Colonic mucosa (tissue), 4 donors: ENCODE results near the gene TMC6. TPM values are rescaled to one million over a fixed set of nuclear protein-coding genes. Genes with fewer than 3 reads are reported as not detected.
A peak's percentile ranks its signal among the peaks of the same experiment; 100 is the strongest.

ENCODE experiments used
- DNase-seq: peaks from one replicate; pipeline ENCODE4 v3.0.0-alpha.2; 2020
- H3K27ac ChIP-seq: fragments of 200-600 bp; one replicate; pipeline ENCODE4 v1.8.0; 2021
- H3K27me3 ChIP-seq: fragments of 200-600 bp; one replicate; pipeline ENCODE4 v1.8.0; 2021
- H3K36me3 ChIP-seq: fragments of 200-600 bp; one replicate; pipeline ENCODE4 v1.8.0; 2021
- H3K4me1 ChIP-seq: fragments of 200-600 bp; one replicate; pipeline ENCODE4 v1.8.0; 2021; ENCODE audit warnings: mild to moderate bottlenecking
- H3K4me3 ChIP-seq: fragments of 200-600 bp; one replicate; pipeline ENCODE4 v1.8.0; 2021
- H3K9ac ChIP-seq, 2 donors: one replicate each; pipeline ENCODE4 v1.7.0; 2013; ENCODE audit warnings: control low read depth in 2 of 2, low read depth in 2 of 2, low read length in 2 of 2
- H3K9me3 ChIP-seq: fragments of 200-600 bp; one replicate; pipeline ENCODE4 v1.8.0; 2021
- CTCF ChIP-seq: fragments of 200-600 bp; IDR thresholded peaks from one replicate; pipeline ENCODE4 v1.8.0; 2022; ENCODE audit warnings: antibody characterized with exemption, mild to moderate bottlenecking
- intact Hi-C: fragments of 100-400 bp; cut with DNase I; formaldehyde crosslinking; loops from one replicate; pipeline ENCODE4 v1.14.1; 2022
- total RNA-seq, 2 donors: library from RNA; stranded (reverse); fragmentation: NEBNext Ultra II Directional in 1 of 2; extraction: Animal tissue kit (Norgen Biotek cat#: 25700) in 1 of 2; gene quantifications; one replicate each; pipeline ENCODE4 v1.2.1, GENCODE V29; 2021
- donor health status: healthy.
- donor health status: DM: no; HTN: no; CAD: no.
- donor health status: DM: no; HTN: no; CAD: no.

TMC6 gene
- total RNA-seq, 2 donors from 2014 or later, result 108 to 159 TPM

GRCh38 chr17:78122216-78122930 lies 6.2 kb downstream of the TMC6 start:
- H3K4me1 ChIP-seq, result peaks cover 15% of the 10 kb centered on the region
- intact Hi-C loops, result no loop called here

GRCh38 chr17:78121801-78122215 lies 6.7 kb downstream of the TMC6 start:
- no peak overlapping the region for H3K27ac ChIP-seq
- H3K27me3 ChIP-seq, result no peaks in the 10 kb centered on the region
- H3K4me3 ChIP-seq, result no peak overlapping the region
- no peaks in the 10 kb centered on the region for H3K9me3 ChIP-seq
- peaks cover 5% of the 10 kb centered on the region for H3K36me3 ChIP-seq
- no peak for TF ChIP-seq CTCF
- H3K4me1 ChIP-seq, result peaks cover 15% of the 10 kb centered on the region
- no peak for DNase-seq
- intact Hi-C loops, result no loop called here
- peak overlapping the region in 1 of 2 donors; percentile 8 for H3K9ac ChIP-seq

More at GRCh38 chr17:78122216-78122930, 6.2 kb downstream of the TMC6 start:
- H3K27ac ChIP-seq, result no peak overlapping the region
- H3K27me3 ChIP-seq, result no peaks in the 10 kb centered on the region
- no peak overlapping the region for H3K9ac ChIP-seq
- no peaks in the 10 kb centered on the region for H3K9me3 ChIP-seq
- no peak overlapping the region for H3K4me3 ChIP-seq
- no peak for TF ChIP-seq CTCF
- DNase-seq, result no peak
- H3K36me3 ChIP-seq, result peaks cover 5% of the 10 kb centered on the region

GRCh38 chr17:78120971-78121800 lies 7.4 kb downstream of the TMC6 start:
- no peak for TF ChIP-seq CTCF
- intact Hi-C loops, result no loop called here
- Histone ChIP-seq H3K27me3 (no peaks in the 10 kb centered on the region), H3K27ac (no peak overlapping the region), H3K9ac (peak overlapping the region in 1 of 2 donors; percentile 24), H3K4me1 (peaks cover 9% of the 10 kb centered on the region), H3K4me3 (no peak overlapping the region), H3K9me3 (no peaks in the 10 kb centered on the region), H3K36me3 (peaks cover 5% of the 10 kb centered on the region)
- no peak for DNase-seq

- Histone ChIP-seq H3K27ac (no peak overlapping the region), H3K9ac (peak overlapping the region in 1 of 2 donors; percentile 12), H3K4me3 (no peak overlapping the region), H3K9me3 (no peaks in the 10 kb centered on the region), H3K4me1 (peaks cover 3% of the 10 kb centered on the region), H3K27me3 (no peaks in the 10 kb centered on the region), H3K36me3 (peaks cover 5% of the 10 kb centered on the region)
- TF ChIP-seq CTCF, result no peak
- no peak for DNase-seq
- intact Hi-C loops, result no loop called here
These were observed 8.0 kb downstream of the TMC6 start for GRCh38 chr17:78120537-78120936.

- no peak for TF ChIP-seq CTCF
- Histone ChIP-seq H3K9me3 (no peaks in the 10 kb centered on the region), H3K27me3 (no peaks in the 10 kb centered on the region), H3K4me1 (no peaks in the 10 kb centered on the region), H3K27ac (no peak overlapping the region), H3K36me3 (peaks cover 5% of the 10 kb centered on the region), H3K4me3 (no peak overlapping the region), H3K9ac (peak overlapping the region in 1 of 2 donors; percentile 24)
- intact Hi-C loops, result no loop called here
- no peak for DNase-seq
These were observed 9.7 kb downstream of the TMC6 start for GRCh38 chr17:78118801-78119241.
